ENCODE results near the gene GSTM2. TPM values are rescaled to one million over a fixed set of nuclear protein-coding genes. Genes with fewer than 3 reads are reported as not detected.

Gene GSTM2
- total RNA-seq, 1 experiment from 2014 or later, result 5.9 TPM

GRCh38 chr1:109634771-109635750 lies 32.8 kb upstream of the GSTM2 start:
- Histone ChIP-seq H3K9me3 (ENCODE audit: control insufficient read depth in 1 of 2, insufficient read depth in 1 of 2, low read depth in 1 of 2, low read length in 2 of 2) (no peaks in the 10 kb centered on the region), H3K27ac (ENCODE audit: low read depth, low read length) (no peak overlapping the region), H2AFZ (ENCODE audit: low read depth, low read length, poor library complexity, severe bottlenecking) (no peak overlapping the region), H4K20me1 (ENCODE audit: insufficient read depth) (no peaks in the 10 kb centered on the region), H3K9me2 (ENCODE audit: insufficient read depth) (no peaks in the 10 kb centered on the region), H3K36me3 (ENCODE audit: control insufficient read depth in 1 of 2, insufficient read depth in 2 of 2, low read length in 2 of 2) (peaks cover 4 to 6% of the 10 kb centered on the region in 2 experiments; a peak in 3 of 4 replicates), H3K4me3 (replicated peaks in 1 of 2; ENCODE audit: low read depth in 1 of 2, low read length in 2 of 2) (no peak overlapping the region), H3K79me2 (ENCODE audit: insufficient read depth, low read length) (no peaks in the 10 kb centered on the region), H3K27me3 (ENCODE audit: insufficient read depth, low read length) (no peaks in the 10 kb centered on the region), H3K4me1 (ENCODE audit: control insufficient read depth in 1 of 2, insufficient read depth in 2 of 2, low read length in 2 of 2) (peaks cover 12 to 15% of the 10 kb centered on the region in 2 experiments), H3K9ac (ENCODE audit: low read length) (no peak overlapping the region), H3K4me2 (ENCODE audit: low read length) (no peak overlapping the region)
- BruUV-seq (replicated peaks), result no TSS peak
- TF ChIP-seq POLR2AphosphoS5 (IDR thresholded peaks at IDR 0.05; ENCODE audit: low read depth, low read length), result no peak
- no peak for TF ChIP-seq ZNF274 (IDR thresholded peaks at IDR 0.05; ENCODE audit: low read depth, low read length)
- no peak for TF ChIP-seq ZFX (IDR thresholded peaks at IDR 0.05)
- TF ChIP-seq REST (IDR thresholded peaks at IDR 0.05; ENCODE audit: low read depth), result no peak
- TF ChIP-seq JUND (IDR thresholded peaks at IDR 0.05), result no peak
- TF ChIP-seq EZH2 (IDR thresholded peaks at IDR 0.05), result no peak
- TF ChIP-seq MAX (IDR thresholded peaks at IDR 0.05), result no peak
- TF ChIP-seq EZH2phosphoT487 (IDR thresholded peaks at IDR 0.05; ENCODE audit: borderline replicate concordance), result no peak
- no peak for TF ChIP-seq CEBPB (IDR thresholded peaks at IDR 0.05; ENCODE audit: low read depth)
- no peak for TF ChIP-seq CTCF (IDR thresholded peaks at IDR 0.05 in 2 of 3, conservative IDR thresholded peaks at IDR 0.05 in 1 of 3; ENCODE audit: borderline replicate concordance in 1 of 3, insufficient read depth in 1 of 3, low read depth in 2 of 3, low read length in 2 of 3)
- no peak for TF ChIP-seq FOSL1 (IDR thresholded peaks at IDR 0.05; ENCODE audit: low read depth)
- TF ChIP-seq EGR1 (IDR thresholded peaks at IDR 0.05; ENCODE audit: low read depth), result no peak
- no peak for TF ChIP-seq YY1 (IDR thresholded peaks at IDR 0.05; ENCODE audit: extremely low read depth, insufficient replicate concordance, low read depth, low read length)
- TF ChIP-seq SRF (IDR thresholded peaks at IDR 0.05; ENCODE audit: low read depth), result no peak
- no peak for TF ChIP-seq POLR2A (IDR thresholded peaks at IDR 0.05; ENCODE audit: borderline replicate concordance, extremely low read depth, insufficient read depth, insufficient read length)
- TF ChIP-seq RAD21 (IDR thresholded peaks at IDR 0.05; ENCODE audit: low read depth), result no peak
- CTCF ChIA-PET, result interaction anchor here (1.3 kb wide), 1 partner anchor 14 kb away, joined by 5 read pairs; no protein-coding TSS in a partner anchor
- no peak for DNase-seq (ENCODE audit: low read depth, low spot score)
- RAD21 ChIA-PET (ENCODE audit: low non-redundant PET in 1 of 2, low total read pairs in 2 of 2, uncharacterized antibody in 2 of 2, unreplicated experiment in 2 of 2), result no interaction called here
- POLR2A ChIA-PET, result interaction anchor here (1.6 to 2.6 kb wide), 2 partner anchors 15 to 87 kb away, joined by 4 to 11 read pairs; partner anchors contain the start of gene GNAI3
- ATAC-seq, result no peak
- intact Hi-C loops (cut with micrococcal nuclease), result no loop called here
